ENCODE data around the gene NEB.
"Not testable (repeated sequence)": the region's sequence is repeated elsewhere in the genome, so short reads cannot be mapped to it uniquely, and the experiment has no call there.

Gene NEB

DNA sequence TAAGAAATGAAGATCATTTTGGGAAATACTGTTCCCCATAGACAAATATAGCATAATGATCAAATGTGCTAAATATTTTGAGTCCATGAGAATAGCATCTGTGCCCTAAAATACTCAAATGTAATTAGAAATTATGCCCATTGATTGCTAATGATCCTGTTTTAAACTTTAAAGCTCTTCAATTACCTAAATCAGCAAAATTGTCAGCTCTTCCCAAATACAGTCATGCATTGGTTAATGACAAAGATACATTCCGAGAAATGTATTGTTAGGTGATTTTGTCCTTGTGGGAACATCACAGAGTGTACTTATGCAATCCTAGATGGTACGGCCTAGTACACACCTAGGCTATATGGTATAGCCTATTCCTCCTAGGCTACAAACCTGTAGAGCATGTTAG is 89.7 kb downstream of the NEB start:
- DNase-seq = no peak

DNA sequence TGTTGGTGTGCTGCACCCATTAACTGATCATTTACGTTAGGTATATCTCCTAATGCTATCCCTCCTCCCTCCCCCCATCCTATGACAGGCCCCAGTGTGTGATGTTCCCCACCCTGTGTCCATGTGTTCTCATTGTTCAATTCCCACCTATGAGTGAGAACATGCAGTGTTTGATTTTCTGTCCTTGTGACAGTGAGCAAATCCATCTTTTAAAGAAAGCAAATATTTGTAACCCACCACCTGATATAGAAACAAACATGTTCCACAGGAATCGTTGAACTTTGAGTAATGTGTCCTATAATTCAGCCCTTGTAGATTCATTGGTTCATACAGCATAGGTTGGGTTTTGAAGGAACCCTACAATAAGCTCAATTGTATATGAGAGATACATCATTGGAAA is 92.4 kb downstream of the NEB start:
- not testable (repeated sequence) for DNase-seq

DNA sequence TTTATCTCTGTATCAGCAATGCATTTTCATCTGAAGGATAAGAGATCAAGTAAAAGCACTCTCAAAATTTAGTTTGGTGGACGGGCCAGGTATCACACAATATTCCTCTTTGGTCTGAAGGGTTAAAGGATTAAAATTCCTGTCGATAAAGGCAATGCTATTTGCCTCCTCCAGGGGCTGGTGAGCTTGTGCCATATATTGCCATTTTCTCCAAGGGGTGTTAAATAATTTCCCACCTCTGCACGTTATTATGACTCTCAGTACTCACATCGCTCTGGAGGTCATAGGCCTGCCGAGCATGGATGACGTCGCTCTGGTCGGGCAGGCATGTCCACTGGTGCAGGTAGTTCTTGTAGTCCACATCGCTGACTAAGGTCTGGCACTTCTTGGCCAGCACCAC is 94.2 kb downstream of the NEB start:
- no peak for DNase-seq

DNA sequence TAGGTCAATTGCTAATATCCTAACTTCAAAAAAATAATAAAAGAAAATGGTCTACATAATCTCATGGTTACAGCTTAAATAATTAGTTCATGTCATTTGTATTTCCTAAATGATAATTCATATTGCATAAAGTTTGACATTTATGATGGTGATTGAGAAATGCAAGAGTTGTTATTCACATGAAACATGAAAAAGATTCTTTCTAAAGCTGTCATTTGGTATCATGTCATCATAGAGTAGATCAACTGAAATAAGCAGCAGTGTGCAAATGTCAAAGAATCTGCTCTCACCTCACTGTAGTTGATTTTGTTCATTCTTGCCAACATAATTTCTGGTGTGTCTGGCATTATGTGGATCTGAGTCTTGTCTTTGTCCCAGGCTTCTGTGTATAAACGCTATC is 95.3 kb downstream of the NEB start:
- no peak for DNase-seq

DNA sequence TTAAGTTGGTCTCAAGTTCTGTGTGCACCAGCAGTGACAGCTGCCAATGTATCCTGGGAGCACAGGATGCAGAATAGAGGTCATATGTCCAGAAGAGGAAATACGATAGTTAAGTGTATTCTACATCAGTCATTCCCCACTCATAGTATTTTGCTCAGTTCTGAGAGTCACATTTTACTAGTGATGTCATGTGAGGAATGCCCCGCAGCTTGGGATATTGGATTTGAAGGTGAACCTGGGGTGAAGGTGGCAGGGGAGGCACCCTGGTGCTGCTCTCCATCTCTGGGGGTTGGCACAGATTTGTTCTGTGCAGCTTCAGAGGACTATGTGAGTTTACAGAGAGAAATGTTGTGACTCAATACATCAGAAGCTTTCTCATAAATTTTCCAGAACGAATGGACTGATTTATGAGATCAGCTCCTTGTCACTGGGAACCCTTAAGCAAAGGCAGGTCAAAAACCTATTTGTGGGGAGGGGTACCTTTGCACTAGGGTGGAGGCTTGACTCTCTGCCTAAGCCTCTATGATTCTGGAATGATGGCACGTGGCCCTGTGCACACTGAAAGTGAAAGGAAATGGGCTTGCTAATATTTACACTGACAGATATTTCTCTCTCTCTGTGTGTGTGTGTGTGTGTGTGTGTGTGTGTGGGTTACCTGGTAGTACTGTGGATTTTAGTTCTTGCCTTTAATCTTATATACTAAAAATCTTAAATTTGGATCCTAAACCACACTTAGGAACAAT is 95.9 kb downstream of the NEB start:
- peak in 1 of 2 donors; percentile 72 for DNase-seq

DNA sequence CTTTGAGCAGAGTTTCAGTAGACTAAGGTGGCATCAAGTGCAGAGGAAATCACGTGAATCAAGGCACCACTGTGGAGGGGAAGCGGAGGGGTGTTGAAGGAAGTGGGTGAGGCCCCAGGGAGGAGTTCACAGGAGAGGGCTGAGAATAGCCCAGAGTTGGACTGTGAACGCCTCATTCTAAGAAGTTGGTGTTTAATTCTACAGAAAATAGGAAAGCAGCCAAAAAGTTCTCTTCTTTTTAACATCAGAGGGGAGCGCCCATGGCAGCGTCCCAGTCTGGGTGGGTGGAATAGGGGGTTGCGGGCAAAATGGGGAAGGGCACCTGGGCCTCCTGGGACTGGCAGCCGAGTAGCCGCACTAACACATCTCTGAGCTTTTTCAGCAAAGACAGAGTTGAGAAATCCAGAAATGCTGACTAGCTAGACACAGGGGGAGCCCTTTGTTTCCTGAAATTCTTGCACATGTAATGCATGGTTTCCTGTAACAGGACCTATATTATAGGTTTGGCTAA is 97.0 kb downstream of the NEB start:
- DNase-seq = peak; percentile 48 to 70

DNA sequence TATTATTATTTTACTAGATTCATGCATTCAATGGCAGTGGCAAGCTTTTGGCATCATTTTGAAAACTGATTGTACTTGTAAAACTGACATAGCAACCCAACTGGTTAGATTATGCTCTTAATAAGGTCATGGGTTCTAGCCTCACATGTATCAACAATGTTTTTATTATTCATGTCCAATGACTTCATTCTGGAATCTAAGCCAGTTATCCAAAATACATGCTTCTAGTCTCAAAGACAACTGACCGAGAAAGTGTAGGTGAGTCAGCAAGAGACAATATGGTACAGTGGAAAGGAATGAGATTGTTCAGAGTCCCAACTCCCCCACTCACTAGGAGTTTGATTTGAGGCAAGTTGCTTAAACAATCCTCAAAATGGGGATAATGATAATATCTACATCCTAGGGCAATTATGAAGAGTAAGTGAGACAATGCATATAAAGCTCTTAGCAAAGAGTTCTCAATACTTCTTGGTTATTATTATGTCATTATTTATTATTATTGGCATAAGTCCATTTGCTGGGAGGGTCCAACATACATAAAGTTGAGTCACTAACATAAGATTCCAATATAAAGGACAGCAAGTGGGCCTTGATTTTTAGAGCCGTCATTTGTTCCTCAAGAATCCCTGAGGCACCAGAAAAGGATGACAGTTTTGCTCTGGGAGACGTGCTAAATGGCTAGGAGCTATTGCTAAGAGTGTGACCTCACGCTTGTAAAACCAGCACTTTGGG is 99.4 kb downstream of the NEB start:
- no peak for DNase-seq

DNA sequence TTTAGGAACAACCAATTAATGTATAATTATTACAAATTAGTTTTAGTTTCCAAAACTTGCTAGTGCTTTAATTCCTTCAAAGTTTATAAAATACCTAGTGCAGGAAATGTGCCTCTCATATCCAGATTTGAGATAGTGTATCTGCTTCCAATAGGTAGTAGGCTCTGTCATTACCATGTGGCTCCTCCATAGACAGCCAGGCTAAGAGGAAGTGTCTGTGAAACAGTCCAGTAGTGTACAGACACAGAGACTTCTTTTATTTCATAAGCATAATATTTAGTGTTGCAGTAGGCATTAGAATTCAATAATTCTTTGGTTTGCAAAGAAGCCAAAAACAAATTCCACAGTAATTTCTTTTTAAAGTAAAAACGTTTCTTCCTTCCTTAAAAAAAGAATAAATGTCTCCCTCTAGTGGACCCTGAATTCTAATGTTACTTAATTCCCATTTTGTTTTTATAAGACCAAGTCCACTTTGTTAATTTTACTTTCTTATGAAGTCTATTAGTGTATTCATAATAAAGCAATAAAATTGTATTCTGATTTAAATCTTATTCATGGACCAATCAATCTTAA is 101.2 kb downstream of the NEB start:
- peak in 1 of 2 donors; percentile 4 for DNase-seq

DNA sequence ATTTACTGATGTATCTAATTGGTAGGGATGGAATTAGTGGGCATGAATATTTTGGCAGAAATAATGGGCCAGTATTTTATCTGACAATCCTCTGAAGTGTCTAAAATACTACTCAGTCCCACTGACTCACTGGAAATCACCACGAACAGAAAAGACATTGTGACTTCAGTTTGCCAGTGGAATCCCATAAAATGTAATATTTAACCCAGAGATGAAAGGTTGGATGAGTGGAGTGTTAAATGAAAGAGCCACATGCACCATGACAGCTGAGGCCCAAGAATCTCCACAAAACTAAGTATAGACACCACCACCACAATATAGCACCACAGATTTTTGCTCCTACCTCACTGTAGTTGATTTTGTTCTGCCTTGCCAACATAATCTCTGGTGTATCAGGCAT is 103.9 kb downstream of the NEB start:
- DNase-seq = no peak

DNA sequence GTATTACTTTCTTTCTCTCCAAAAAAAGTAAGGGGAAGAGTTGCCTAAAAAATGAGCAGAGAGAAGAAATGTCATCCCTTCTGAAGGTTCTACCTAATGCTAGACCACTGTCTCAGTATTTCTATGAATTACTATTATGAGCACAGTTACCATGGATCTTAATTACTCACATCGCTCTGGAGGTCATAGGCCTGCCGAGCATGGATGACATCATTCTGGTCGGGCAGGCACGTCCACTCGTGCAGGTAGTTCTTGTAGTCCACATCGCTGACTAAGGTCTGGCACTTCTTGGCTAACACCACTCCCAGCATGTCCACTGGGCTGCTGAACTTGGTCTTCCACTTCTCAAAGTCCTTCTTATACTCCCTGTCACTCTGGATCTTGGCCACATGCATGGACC is 106.9 kb downstream of the NEB start:
- no peak for DNase-seq

DNA sequence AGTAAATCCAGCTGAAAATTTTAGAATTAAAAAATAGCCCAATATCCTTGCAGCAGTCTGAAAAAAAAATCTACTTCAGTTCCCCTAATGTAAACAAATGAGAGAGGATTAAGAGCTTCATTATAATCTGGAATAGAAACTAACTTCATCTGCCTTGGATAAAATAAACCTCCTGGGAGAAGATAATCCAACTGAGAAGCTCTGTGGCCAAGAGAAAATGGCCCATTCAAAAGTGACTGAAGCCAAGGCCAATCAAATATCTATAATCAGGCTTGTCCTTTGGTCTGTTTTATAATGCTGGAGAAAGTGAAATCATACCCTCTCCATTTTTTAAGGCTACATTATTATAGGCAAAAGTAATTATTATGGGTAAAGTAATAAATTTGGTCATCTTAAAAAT is 110.0 kb downstream of the NEB start:
- no peak for DNase-seq

DNA sequence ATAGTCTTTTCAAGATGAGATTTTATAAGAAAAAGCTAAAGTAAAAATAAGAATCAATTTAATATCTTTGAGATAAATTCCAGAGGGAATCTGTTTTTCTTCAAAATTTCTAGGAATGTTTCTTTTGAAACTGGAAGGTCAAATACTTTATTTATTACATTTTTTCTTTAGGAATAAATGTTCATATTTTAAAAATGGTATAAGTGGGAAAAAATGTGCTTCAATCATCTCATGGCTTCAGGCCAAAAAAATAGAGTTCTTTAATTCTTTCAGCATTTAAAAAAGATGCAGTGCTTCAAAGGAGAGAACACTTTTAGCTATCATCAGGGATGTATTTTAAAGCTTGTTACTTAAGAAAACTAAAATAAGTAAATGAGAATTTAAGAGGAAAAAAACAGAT is 110.6 kb downstream of the NEB start:
- DNase-seq = no peak

DNA sequence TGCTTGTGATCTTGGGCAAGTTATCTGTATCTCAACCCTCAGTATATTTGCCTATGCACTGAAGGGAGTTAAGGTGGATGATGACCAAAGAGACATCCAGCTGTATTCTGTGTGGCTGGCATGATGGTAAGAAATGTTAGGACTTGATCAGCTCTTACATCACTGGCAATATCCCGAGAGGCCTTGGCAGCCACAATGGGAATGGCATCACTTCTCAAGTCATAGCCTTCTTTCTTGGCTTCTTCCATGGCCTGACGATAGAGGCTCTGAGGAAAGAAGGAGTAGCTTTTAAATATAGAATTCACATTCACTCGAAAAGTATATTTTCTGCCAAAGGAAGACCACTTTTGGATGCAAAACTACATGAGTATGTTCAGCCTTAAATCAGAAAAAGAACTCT is 113.5 kb downstream of the NEB start:
- DNase-seq = no peak

DNA sequence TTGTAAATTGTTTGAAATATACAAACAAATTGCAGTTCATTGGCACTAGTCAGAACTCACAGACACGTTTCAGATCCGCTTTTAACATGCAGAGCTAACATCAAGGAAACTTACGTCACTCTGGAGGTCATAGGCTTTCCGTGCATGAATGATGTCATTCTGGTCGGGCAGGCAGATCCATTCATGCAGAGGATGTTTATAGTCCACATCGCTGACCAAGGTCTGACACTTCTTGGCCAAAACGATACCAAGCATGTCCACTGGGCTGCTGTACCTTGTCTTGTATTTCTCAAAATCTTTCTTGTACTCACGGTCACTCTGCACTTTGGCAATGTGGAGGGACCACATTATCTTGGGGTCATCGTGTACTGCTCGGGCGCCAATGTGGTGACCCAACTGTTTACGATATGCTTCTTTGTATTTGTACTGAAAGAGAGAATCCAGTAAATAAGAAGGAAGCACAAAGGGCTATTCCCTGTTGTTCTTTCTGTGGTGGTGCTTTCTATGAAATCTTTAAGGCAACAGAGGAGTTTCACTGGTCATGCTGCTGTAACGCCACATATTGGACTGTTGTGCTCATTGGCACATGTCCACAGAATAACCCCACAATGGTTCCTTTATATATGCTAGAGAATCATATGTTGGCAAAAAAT is 114.8 kb downstream of the NEB start:
- DNase-seq = no peak

DNA sequence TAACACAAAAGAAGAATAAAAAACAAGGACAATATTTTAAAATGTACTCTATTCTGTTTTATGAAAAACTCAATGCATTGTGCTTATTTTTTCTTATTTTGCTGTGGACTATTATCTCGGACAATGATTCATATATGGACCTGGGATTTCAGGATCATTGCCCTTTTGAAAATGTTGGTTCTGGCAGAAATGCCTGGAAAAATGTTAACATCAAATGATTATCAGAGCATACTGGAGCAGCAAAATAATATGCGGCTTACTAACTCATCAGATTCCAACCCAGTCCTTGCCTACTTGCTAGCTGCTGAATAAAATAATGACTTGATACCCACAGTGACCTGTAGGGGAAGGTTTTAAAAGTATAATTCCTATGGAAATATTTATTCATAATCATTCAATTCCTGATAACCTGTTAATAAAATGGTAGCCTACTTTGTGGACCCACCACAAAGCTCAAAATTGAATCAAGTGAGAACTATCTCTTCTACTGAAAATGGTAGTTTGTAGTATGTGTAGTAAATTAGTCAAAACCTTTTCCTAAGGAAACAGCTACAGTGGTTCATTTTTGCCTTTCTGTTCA is 117.4 kb downstream of the NEB start:
- DNase-seq = no peak

DNA sequence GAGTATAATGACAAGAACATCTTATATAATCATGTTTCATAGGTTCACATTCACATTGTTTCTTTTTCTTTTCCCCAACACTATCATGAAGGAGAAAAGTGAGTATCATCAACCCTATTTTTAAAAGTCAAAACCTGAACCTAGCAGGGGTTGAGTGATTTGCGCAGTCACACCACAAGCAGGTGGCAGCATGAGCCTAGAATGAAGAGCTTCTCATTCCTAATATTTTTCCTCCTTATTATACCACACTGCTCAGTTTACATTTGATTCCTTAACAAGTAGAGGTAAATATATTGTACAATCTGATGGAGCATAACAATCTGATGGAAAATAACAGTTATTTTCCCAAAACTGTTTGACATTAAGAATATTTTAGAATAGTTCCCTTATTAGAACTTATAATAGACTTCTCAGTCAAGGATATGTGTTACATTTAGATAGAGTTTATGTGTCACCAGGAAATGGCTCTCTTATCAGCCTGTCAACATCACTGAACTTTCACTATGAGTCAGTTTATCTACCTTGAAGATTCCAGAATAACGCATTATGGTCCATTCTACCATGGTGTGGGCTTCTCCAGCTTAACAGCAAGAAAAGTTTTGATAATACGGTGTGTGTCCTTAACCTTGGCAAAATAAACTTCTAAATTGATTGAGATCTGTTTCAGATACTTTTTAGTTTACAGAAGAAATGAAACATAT is 119.5 kb downstream of the NEB start:
- peak in 1 of 2 donors; percentile 16 for DNase-seq

DNA sequence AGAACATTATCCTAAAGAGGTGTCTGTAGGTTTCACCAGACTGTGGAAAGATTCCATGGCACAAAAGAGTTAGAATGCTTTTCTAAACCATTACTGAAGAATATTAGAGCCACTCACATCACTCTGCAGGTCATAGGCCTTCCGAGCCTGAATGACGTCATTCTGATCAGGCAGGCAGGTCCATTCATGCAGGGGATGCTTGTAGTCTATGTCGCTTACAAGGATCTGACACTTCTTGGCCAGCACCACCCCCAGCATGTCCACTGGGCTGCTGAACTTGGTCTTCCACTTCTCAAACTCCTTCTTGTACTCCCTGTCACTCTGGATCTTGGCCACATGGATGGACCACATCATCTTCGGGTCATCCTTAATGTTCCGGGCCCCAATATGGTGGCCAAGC is 120.1 kb downstream of the NEB start:
- DNase-seq = no peak

DNA sequence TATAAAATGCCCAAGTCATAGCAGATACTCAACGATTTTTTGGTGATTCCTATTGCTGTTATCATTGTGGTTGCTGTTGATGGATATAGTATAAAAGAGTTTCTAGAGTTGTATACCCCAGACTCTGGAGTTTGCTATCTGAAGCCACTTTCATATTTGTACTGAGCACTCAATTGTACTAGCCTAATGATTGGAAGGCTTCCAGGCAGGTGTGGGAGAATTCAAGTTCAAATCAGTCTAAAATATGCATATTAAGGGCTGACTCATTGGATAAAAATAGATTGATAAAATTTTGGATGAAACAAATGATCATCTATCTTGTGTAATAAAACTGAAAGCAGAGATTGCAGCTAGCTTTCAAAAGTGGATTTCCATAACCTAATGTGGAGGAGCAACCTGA is 122.9 kb downstream of the NEB start:
- no peak for DNase-seq

DNA sequence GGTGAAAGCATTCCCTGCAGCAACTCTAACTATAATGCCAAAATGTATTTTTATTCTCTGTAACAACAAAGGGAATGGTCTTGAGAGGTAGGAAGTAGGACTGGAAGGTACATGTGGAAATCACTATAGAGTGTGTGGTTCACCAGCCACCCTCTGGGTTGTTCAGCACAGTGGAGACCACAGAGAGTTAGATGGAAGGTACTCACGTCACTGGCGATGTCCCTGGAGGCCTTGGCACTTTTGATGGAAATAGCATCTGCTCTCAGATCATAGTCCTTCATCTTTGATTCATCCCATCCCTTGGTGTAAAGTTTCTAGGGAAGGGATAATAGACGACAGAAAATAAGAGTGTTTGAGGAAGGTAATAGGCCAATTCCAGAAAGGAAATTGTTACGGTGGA is 124.0 kb downstream of the NEB start:
- DNase-seq = no peak

DNA sequence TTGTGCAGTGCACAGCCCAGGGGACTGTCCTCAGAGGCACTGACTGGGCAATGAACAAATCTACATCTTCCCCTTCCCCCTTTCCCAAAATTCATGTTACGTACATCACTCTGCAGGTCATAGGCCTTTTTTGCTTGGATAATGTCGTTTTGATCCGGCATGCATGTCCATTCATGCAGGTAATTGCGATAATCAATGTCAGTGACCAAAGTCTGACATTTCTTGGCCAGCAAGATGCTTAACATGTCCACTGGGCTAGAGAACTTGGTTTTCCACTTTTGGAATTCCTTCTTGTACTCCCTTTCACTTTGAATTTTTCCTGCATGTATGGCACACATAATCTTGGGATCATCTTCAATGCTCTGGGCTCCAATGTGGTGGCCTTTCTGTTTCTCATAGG is 124.6 kb downstream of the NEB start:
- no peak for DNase-seq

DNA sequence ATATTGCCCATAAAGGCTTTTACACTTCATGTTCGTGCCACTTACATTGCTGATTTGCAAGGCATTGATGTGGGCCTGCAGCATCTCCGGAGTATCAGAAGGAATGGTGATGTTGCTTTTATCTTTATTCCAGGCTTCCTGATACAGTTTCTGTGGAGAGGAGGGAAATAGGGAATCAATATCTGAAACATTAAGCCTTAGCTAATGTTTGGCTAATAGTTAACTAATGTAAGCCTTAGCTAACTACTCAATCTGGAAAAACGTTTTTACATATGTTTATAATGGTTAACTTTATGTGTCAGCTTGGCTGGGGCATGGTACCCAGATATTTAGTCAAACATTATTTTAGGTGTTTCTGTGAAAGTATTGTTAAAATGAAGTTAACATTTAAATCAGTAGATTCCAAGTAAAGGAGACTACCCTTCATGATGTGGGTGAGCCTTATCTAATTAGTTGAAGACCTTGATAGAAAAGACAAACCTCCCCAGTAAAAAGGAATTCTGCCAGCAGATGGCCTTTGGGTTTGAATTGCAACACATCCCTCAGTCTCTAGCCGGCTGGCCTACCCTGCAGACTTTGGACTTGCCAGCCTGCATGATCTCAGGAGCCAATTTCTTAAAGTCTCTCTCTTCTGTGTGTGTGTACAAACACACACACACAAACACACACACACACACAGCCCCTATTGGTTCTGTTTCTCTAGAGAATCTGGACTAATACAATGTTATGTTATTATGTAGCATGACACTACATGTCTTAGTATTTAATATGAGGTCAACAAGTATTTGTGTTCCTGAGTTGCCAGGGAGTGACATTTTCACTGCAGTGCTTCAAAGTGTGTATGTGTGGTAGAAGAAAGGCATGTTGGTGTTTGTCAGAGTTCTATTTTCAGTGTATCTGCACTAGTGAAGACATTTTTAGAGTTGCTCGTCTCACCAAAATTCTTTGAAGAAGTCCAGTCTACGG is 126.5 kb downstream of the NEB start:
- not testable (repeated sequence) for DNase-seq

Measured in CD4-positive, alpha-beta T cell treated with Interleukin-1 beta for 1 hour (primary cell).